Gastrocnemius medialis (tissue), 4 donors: ENCODE results near the gene PPM1F. TPM values are rescaled to one million over a fixed set of nuclear protein-coding genes. Genes with fewer than 3 reads are reported as not detected.
"Not testable (repeated sequence)": the region's sequence is repeated elsewhere in the genome, so short reads cannot be mapped to it uniquely, and the experiment has no call there.

ENCODE experiments used
- ATAC-seq, 2 donors: fragments of 150-250 bp; one replicate each; pipeline ENCODE4 v1.9.1; 2016
- DNase-seq, 2 donors: peaks; one replicate each; pipeline ENCODE4 v3.0.0-alpha.2; 2019
- H3K27ac ChIP-seq, 4 donors: fragments of 200-600 bp; sonication (generic); 1 replicate in 1 of 4; 2 replicates in 3 of 4; pipeline ENCODE4 v1.5.1; 2016 to 2018; ENCODE audit warnings: mild to moderate bottlenecking in 2 of 4, moderate library complexity in 1 of 4
- H3K27me3 ChIP-seq, 3 donors: fragments of 200-600 bp; sonication (generic) in 2 of 3; 1 replicate in 1 of 3; 2 replicates in 2 of 3; pipeline versions ENCODE4 v1.5.1 to v1.6.0; 2016 to 2019; ENCODE audit warnings: mild to moderate bottlenecking in 1 of 3, moderate library complexity in 1 of 3
- H3K36me3 ChIP-seq, 2 donors: fragments of 200-600 bp; sonication (generic) in 1 of 2; one replicate each; pipeline ENCODE4 v1.5.1; 2017 to 2018
- H3K4me1 ChIP-seq, 2 donors: fragments of 200-600 bp; sonication (generic) in 1 of 2; one replicate each; pipeline ENCODE4 v1.5.1; 2016 to 2017; ENCODE audit warnings: mild to moderate bottlenecking in 2 of 2
- H3K4me3 ChIP-seq, 4 donors: fragments of 200-600 bp; sonication (generic) in 3 of 4; 1 replicate in 1 of 4; 2 replicates in 3 of 4; pipeline ENCODE4 v1.5.1; 2016 to 2019; ENCODE audit warnings: mild to moderate bottlenecking in 2 of 4
- H3K9me3 ChIP-seq, 3 donors: fragments of 200-600 bp; sonication (generic) in 2 of 3; 1 replicate in 1 of 3; 2 replicates in 2 of 3; pipeline ENCODE4 v1.5.1; 2016 to 2019
- POLR2A ChIP-seq, 2 donors: fragments of 450-650 bp; IDR thresholded peaks; one replicate each; pipeline ENCODE4 v1.6.1; 2017; ENCODE audit warnings: antibody characterized with exemption in 2 of 2, mild to moderate bottlenecking in 2 of 2, moderate library complexity in 2 of 2
- in situ Hi-C, 4 donors: fragments of 200-750 bp; cut with MboI; loops; one replicate each; pipeline versions ENCODE4 v1.15.0 to v1.8.0; 2017; ENCODE audit warnings: low sequenced_read_pairs in 4 of 4
- intact Hi-C: fragments of 100-400 bp; cut with DNase I; formaldehyde crosslinking; loops from one replicate; pipeline ENCODE4 v1.15.1; 2023; ENCODE audit warnings: low total_unique reads
- total RNA-seq, 4 donors: library from RNA; depleted of rRNA; stranded (reverse); fragments of >200 nt; gene quantifications; one replicate each; pipeline versions ENCODE4 v1.1.0 to v1.2.3, GENCODE V29; 2016
- TF ChIP-seq, protein P1 (sequence below), 5 experiments: fragments of 450-650 bp in 3 of 5; fragments of 200-600 bp in 2 of 5; sonication (generic) in 2 of 5; IDR thresholded peaks in 4 of 5; conservative IDR thresholded peaks in 1 of 5; 1 replicate in 4 of 5; 2 replicates in 1 of 5; pipeline ENCODE4 v1.5.1; 2016 to 2019; ENCODE audit warnings: antibody characterized with exemption in 5 of 5, mild to moderate bottlenecking in 3 of 5, moderate library complexity in 3 of 5

Gene PPM1F
- total RNA-seq, 4 donors from 2014 or later = 10.2 to 13.8 (median 11.0) TPM

DNA sequence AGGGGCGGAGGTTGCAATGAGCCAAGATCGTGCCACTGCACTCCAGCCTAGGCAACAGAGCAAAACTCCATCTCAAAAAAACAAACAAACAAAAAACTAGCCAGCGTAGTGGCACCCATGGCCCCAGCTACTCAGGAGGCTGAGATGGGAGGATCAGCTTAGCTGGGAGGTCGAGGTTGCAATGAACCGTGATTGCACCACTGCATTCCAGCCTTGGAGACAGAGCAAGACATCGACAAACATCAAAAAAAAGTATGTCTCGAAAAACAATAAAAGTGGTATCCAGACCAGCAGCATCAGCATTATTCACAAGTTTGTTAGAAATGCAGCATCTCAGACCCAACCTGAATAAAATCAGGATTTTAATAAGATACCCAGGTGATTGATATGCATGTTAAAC is 79.0 kb downstream of the PPM1F start:
- no peak for DNase-seq
- in situ Hi-C loops = no loop called here
- Histone ChIP-seq H3K27ac (no peak overlapping the region), H3K36me3 (no peaks in the 10 kb centered on the region), H3K27me3 (no peaks in the 10 kb centered on the region), H3K4me3 (no peak overlapping the region), H3K9me3 (no peaks in the 10 kb centered on the region), H3K4me1 (peaks cover 0 to 5% of the 10 kb centered on the region in 2 donors)
- no peak for TF ChIP-seq POLR2A (IDR thresholded peaks at IDR 0.05)
- TF ChIP-seq, protein P1, sequence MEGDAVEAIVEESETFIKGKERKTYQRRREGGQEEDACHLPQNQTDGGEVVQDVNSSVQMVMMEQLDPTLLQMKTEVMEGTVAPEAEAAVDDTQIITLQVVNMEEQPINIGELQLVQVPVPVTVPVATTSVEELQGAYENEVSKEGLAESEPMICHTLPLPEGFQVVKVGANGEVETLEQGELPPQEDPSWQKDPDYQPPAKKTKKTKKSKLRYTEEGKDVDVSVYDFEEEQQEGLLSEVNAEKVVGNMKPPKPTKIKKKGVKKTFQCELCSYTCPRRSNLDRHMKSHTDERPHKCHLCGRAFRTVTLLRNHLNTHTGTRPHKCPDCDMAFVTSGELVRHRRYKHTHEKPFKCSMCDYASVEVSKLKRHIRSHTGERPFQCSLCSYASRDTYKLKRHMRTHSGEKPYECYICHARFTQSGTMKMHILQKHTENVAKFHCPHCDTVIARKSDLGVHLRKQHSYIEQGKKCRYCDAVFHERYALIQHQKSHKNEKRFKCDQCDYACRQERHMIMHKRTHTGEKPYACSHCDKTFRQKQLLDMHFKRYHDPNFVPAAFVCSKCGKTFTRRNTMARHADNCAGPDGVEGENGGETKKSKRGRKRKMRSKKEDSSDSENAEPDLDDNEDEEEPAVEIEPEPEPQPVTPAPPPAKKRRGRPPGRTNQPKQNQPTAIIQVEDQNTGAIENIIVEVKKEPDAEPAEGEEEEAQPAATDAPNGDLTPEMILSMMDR (IDR thresholded peaks at IDR 0.05 in 4 of 5, conservative IDR thresholded peaks at IDR 0.05 in 1 of 5) = no peak
- intact Hi-C loops = no loop called here
- no peak for ATAC-seq

DNA sequence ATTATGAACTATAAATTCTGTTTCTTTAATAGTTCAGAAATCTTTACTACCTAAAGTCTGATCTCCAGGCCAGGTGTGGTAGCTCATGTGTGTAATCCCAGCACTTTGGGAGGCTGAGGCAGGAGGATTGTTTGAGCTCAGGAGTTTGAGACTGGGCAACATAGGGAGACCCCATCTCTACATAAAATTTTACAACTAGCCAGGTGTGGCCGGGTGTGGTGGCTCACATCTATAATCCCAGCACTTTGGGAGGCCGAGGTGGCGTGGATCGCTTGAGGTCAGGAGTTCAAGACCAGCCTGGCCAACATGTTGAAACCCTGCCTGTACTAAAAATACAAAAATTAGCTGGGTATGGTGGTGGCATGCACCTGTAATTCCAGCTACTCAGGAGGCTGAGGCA is 79.9 kb downstream of the PPM1F start:
- H3K27ac ChIP-seq, intact Hi-C loops, H3K9me3 ChIP-seq, DNase-seq, in situ Hi-C loops, H3K4me3 ChIP-seq, H3K36me3 ChIP-seq, H3K27me3 ChIP-seq, ATAC-seq: not testable (repeated sequence)
- H3K4me1 ChIP-seq = peaks cover 0 to 12% of the 10 kb centered on the region in 2 donors

Other genes starting within 250 kb of the PPM1F start
- 10 to 100 TPM; 23.6 to 42.1 (median 36.4) TPM for gene YPEL1, start 217.1 kb downstream of the PPM1F start, total RNA-seq
- 10 to 100 TPM; 39.8 to 79.5 (median 57.2) TPM for gene MAPK1, start 85.2 kb downstream of the PPM1F start, total RNA-seq
- gene TOP3B, start 29.9 kb upstream of the PPM1F start, total RNA-seq = 10 to 100 TPM in 3 of 4 donors, 1 to 10 TPM in 1; 8.2 to 15.7 (median 14.2) TPM